Measurements from ENCODE around the gene COA5. TPM values are rescaled to one million over a fixed set of nuclear protein-coding genes. Genes with fewer than 3 reads are reported as not detected.
A peak's percentile ranks its signal among the peaks of the same experiment; 100 is the strongest.

The COA5 gene
- total RNA-seq, 1 experiment from 2014 or later = 23.7 TPM

- H3K4me3 ChIP-seq (ENCODE audit: low read depth, low read length, poor library complexity, severe bottlenecking) = peak overlapping the region; percentile 79
- CTCF ChIA-PET = no interaction called here
- H3K4me1 ChIP-seq (ENCODE audit: insufficient read depth, low read length, poor library complexity, severe bottlenecking) = peaks cover 23% of the 10 kb centered on the region
- POLR2A ChIA-PET (ENCODE audit: low non-redundant PET) = no interaction called here
- H3K27ac ChIP-seq (ENCODE audit: low read depth, low read length, poor library complexity, severe bottlenecking) = peak overlapping the region; percentile 94
- BruUV-seq (replicated peaks) = no TSS peak
- H3K9me3 ChIP-seq (ENCODE audit: low read depth, low read length, poor library complexity, severe bottlenecking) = no peaks in the 10 kb centered on the region
- no peaks in the 10 kb centered on the region for H3K27me3 ChIP-seq (replicated peaks; ENCODE audit: insufficient read depth, low read depth, low read length, poor library complexity)
- H3K36me3 ChIP-seq (ENCODE audit: insufficient read depth, low read length, poor library complexity, severe bottlenecking) = peaks cover 33% of the 10 kb centered on the region
- intact Hi-C loops (cut with micrococcal nuclease; ENCODE audit: unreplicated experiment) = no loop called here
- TF ChIP-seq CTCF (conservative IDR thresholded peaks at IDR 0.05; ENCODE audit: low read depth, low read length) (no peak), EZH2 (IDR thresholded peaks at IDR 0.05; ENCODE audit: borderline replicate concordance, low read depth, low read length, poor library complexity, severe bottlenecking) (no peak)
- no peak for DNase-seq (ENCODE audit: low spot score)
Measured at GRCh38 chr2:98607104-98607503, 1.2 kb downstream of the COA5 start.

GRCh38 chr2:98606431-98606830, 1.9 kb downstream of the COA5 start:
- Histone ChIP-seq H3K36me3 (ENCODE audit: insufficient read depth, low read length, poor library complexity, severe bottlenecking) (peaks cover 35% of the 10 kb centered on the region), H3K27ac (ENCODE audit: low read depth, low read length, poor library complexity, severe bottlenecking) (no peak overlapping the region), H3K4me3 (ENCODE audit: low read depth, low read length, poor library complexity, severe bottlenecking) (no peak overlapping the region), H3K4me1 (ENCODE audit: insufficient read depth, low read length, poor library complexity, severe bottlenecking) (peaks cover 23% of the 10 kb centered on the region), H3K27me3 (replicated peaks; ENCODE audit: insufficient read depth, low read depth, low read length, poor library complexity) (no peaks in the 10 kb centered on the region), H3K9me3 (ENCODE audit: low read depth, low read length, poor library complexity, severe bottlenecking) (no peaks in the 10 kb centered on the region)
- no peak for DNase-seq (ENCODE audit: low spot score)
- no peak for TF ChIP-seq CTCF (conservative IDR thresholded peaks at IDR 0.05; ENCODE audit: low read depth, low read length)
- TF ChIP-seq EZH2 (IDR thresholded peaks at IDR 0.05; ENCODE audit: borderline replicate concordance, low read depth, low read length, poor library complexity, severe bottlenecking) = no peak
- CTCF ChIA-PET = no interaction called here
- intact Hi-C loops (cut with micrococcal nuclease; ENCODE audit: unreplicated experiment) = no loop called here
- BruUV-seq (replicated peaks) = no TSS peak
- POLR2A ChIA-PET (ENCODE audit: low non-redundant PET) = no interaction called here

GRCh38 chr2:98605076-98605475, 3.2 kb downstream of the COA5 start:
- H3K9me3 ChIP-seq (ENCODE audit: low read depth, low read length, poor library complexity, severe bottlenecking) = no peaks in the 10 kb centered on the region
- no peaks in the 10 kb centered on the region for H3K27me3 ChIP-seq (replicated peaks; ENCODE audit: insufficient read depth, low read depth, low read length, poor library complexity)
- H3K36me3 ChIP-seq (ENCODE audit: insufficient read depth, low read length, poor library complexity, severe bottlenecking) = peaks cover 33% of the 10 kb centered on the region
- ChIA-PET CTCF (no interaction called here), POLR2A (ENCODE audit: low non-redundant PET) (no interaction called here)
- H3K27ac ChIP-seq (ENCODE audit: low read depth, low read length, poor library complexity, severe bottlenecking) = no peak overlapping the region
- BruUV-seq (replicated peaks) = no TSS peak
- no peak overlapping the region for H3K4me3 ChIP-seq (ENCODE audit: low read depth, low read length, poor library complexity, severe bottlenecking)
- no peak for DNase-seq (ENCODE audit: low spot score)
- peaks cover 17% of the 10 kb centered on the region for H3K4me1 ChIP-seq (ENCODE audit: insufficient read depth, low read length, poor library complexity, severe bottlenecking)
- TF ChIP-seq CTCF (conservative IDR thresholded peaks at IDR 0.05; ENCODE audit: low read depth, low read length) = no peak
- no peak for TF ChIP-seq EZH2 (IDR thresholded peaks at IDR 0.05; ENCODE audit: borderline replicate concordance, low read depth, low read length, poor library complexity, severe bottlenecking)
- intact Hi-C loops (cut with micrococcal nuclease; ENCODE audit: unreplicated experiment) = no loop called here

Data from A673 (cell line).